ENCODE data around the gene OAT.

The OAT gene

GRCh38 chr10:124407456-124407855, 11.3 kb downstream of the OAT start:
- DNase-seq (ENCODE audit: low spot score) (no peak), FAIRE-seq (no peak)

GRCh38 chr10:124403548-124403947, 15.2 kb downstream of the OAT start:
- FAIRE-seq, result peak; percentile 27
- DNase-seq (ENCODE audit: low spot score), result peak; percentile 52

GRCh38 chr10:124402273-124402672, 16.4 kb downstream of the OAT start:
- FAIRE-seq, result no peak
- DNase-seq (ENCODE audit: low spot score), result no peak

GRCh38 chr10:124401633-124402032, 17.1 kb downstream of the OAT start:
- DNase-seq (ENCODE audit: low spot score), result no peak
- no peak for FAIRE-seq

GRCh38 chr10:124394583-124394982, 24.1 kb downstream of the OAT start:
- FAIRE-seq, result no peak
- no peak for DNase-seq (ENCODE audit: low spot score)

- no peak for FAIRE-seq
- no peak for DNase-seq (ENCODE audit: low spot score)
These were observed 25.9 kb downstream of the OAT start for GRCh38 chr10:124392626-124393342.

GRCh38 chr10:124390471-124391187, 28.1 kb downstream of the OAT start:
- DNase-seq (ENCODE audit: low spot score) (no peak), FAIRE-seq (no peak)

- no peak for DNase-seq (ENCODE audit: low spot score)
- FAIRE-seq, result no peak
These were observed 28.9 kb downstream of the OAT start for GRCh38 chr10:124389613-124390361.

GRCh38 chr10:124388823-124389612, 29.7 kb downstream of the OAT start:
- no peak for FAIRE-seq

GRCh38 chr10:124388476-124388822, 30.3 kb downstream of the OAT start:
- DNase-seq (ENCODE audit: low spot score) (no peak), FAIRE-seq (no peak)

More at GRCh38 chr10:124388823-124389612, 29.7 kb downstream of the OAT start:
- peak; percentile 96 for DNase-seq (ENCODE audit: low spot score)

GRCh38 chr10:124387078-124387874, 31.4 kb downstream of the OAT start:
- DNase-seq (ENCODE audit: low spot score) (peak; percentile 47), FAIRE-seq (no peak)

- no peak for DNase-seq (ENCODE audit: low spot score)
- FAIRE-seq, result no peak
These were observed 32.3 kb downstream of the OAT start for GRCh38 chr10:124386186-124387077.

- FAIRE-seq (no peak), DNase-seq (ENCODE audit: low spot score) (no peak)
These were observed 33.0 kb downstream of the OAT start for GRCh38 chr10:124385627-124386185.

GRCh38 chr10:124384591-124385190, 34.0 kb downstream of the OAT start:
- no peak for FAIRE-seq
- DNase-seq (ENCODE audit: low spot score), result no peak

- no peak for FAIRE-seq
- no peak for DNase-seq (ENCODE audit: low spot score)
These were observed 34.6 kb downstream of the OAT start for GRCh38 chr10:124384172-124384571.

- DNase-seq (ENCODE audit: low spot score) (no peak), FAIRE-seq (no peak)
These were observed 35.2 kb downstream of the OAT start for GRCh38 chr10:124383496-124383895.

- FAIRE-seq, result peak; percentile 61
These were observed 37.6 kb downstream of the OAT start for GRCh38 chr10:124381011-124381611.

GRCh38 chr10:124380256-124380995, 38.3 kb downstream of the OAT start:
- FAIRE-seq (no peak), DNase-seq (ENCODE audit: low spot score) (peak; percentile 18)

More at GRCh38 chr10:124381011-124381611, 37.6 kb downstream of the OAT start:
- peak; percentile 57 for DNase-seq (ENCODE audit: low spot score)
